HG02884 (cell line): ENCODE measurements around the gene STH.
"Not testable (repeated sequence)": the region's sequence is repeated elsewhere in the genome, so short reads cannot be mapped to it uniquely, and the experiment has no call there.

ENCODE experiments used
- ATAC-seq: cut with Tn5 transposase; IDR thresholded peaks from one replicate; pipeline ENCODE4 v1.9.1; 2021; ENCODE audit warnings: mild to moderate bottlenecking, moderate library complexity; ENCODE audit not compliant: unreplicated experiment

STH gene

DNA sequence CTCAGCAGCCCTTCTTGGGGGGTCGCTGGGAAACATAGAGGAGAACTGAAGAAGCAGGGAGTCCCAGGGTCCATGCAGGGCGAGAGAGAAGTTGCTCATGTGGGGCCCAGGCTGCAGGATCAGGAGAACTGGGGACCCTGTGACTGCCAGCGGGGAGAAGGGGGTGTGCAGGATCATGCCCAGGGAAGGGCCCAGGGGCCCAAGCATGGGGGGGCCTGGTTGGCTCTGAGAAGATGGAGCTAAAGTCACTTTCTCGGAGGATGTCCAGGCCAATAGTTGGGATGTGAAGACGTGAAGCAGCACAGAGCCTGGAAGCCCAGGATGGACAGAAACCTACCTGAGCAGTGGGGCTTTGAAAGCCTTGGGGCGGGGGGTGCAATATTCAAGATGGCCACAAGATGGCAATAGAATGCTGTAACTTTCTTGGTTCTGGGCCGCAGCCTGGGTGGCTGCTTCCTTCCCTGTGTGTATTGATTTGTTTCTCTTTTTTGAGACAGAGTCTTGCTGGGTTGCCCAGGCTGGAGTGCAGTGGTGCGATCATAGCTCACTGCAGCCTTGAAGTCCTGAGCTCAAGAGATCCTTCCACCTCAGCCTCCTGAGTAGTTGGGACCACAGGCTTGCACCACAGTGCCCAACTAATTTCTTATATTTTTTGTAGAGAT is 3.4 kb downstream of the STH start:
- no peak for ATAC-seq

DNA sequence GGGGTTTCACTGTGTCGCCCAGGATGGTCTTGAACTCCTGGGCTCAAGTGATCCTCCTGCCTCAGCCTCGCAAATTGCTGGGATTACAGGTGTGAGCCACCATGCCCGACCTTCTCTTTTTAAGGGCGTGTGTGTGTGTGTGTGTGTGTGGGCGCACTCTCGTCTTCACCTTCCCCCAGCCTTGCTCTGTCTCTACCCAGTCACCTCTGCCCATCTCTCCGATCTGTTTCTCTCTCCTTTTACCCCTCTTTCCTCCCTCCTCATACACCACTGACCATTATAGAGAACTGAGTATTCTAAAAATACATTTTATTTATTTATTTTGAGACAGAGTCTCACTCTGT is 3.9 kb downstream of the STH start:
- ATAC-seq, result no peak

DNA sequence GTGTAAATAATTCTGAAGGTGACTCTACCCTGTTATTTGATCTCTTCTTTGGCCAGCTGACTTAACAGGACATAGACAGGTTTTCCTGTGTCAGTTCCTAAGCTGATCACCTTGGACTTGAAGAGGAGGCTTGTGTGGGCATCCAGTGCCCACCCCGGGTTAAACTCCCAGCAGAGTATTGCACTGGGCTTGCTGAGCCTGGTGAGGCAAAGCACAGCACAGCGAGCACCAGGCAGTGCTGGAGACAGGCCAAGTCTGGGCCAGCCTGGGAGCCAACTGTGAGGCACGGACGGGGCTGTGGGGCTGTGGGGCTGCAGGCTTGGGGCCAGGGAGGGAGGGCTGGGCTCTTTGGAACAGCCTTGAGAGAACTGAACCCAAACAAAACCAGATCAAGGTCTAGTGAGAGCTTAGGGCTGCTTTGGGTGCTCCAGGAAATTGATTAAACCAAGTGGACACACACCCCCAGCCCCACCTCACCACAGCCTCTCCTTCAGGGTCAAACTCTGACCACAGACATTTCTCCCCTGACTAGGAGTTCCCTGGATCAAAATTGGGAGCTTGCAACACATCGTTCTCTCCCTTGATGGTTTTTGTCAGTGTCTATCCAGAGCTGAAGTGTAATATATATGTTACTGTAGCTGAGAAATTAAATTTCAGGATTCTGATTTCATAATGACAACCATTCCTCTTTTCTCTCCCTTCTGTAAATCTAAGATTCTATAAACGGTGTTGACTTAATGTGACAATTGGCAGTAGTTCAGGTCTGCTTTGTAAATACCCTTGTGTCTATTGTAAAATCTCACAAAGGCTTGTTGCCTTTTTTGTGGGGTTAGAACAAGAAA is 5.1 kb downstream of the STH start:
- no peak for ATAC-seq

DNA sequence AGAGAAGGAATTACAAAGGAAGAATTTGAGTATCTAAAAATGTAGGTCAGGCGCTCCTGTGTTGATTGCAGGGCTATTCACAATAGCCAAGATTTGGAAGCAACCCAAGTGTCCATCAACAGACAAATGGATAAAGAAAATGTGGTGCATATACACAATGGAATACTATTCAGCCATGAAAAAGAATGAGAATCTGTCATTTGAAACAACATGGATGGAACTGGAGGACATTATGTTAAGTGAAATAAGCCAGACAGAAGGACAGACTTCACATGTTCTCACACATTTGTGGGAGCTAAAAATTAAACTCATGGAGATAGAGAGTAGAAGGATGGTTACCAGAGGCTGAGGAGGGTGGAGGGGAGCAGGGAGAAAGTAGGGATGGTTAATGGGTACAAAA is 7.0 kb downstream of the STH start:
- not testable (repeated sequence) for ATAC-seq

DNA sequence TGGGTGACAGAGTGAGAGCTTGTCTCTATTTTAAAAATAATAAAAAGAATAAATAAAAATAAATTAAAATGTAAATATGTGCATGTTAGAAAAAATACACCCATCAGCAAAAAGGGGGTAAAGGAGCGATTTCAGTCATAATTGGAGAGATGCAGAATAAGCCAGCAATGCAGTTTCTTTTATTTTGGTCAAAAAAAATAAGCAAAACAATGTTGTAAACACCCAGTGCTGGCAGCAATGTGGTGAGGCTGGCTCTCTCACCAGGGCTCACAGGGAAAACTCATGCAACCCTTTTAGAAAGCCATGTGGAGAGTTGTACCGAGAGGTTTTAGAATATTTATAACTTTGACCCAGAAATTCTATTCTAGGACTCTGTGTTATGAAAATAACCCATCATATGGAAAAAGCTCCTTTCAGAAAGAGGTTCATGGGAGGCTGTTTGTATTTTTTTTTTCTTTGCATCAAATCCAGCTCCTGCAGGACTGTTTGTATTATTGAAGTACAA is 8.5 kb downstream of the STH start:
- no peak for ATAC-seq

DNA sequence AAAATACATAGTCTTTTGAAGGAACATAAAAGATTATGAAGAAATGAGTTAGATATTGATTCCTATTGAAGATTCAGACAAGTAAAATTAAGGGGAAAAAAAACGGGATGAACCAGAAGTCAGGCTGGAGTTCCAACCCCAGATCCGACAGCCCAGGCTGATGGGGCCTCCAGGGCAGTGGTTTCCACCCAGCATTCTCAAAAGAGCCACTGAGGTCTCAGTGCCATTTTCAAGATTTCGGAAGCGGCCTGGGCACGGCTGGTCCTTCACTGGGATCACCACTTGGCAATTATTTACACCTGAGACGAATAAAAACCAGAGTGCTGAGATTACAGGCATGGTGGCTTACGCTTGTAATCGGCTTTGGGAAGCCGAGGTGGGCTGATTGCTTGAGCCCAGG is 9.5 kb downstream of the STH start:
- ATAC-seq, result no peak

DNA sequence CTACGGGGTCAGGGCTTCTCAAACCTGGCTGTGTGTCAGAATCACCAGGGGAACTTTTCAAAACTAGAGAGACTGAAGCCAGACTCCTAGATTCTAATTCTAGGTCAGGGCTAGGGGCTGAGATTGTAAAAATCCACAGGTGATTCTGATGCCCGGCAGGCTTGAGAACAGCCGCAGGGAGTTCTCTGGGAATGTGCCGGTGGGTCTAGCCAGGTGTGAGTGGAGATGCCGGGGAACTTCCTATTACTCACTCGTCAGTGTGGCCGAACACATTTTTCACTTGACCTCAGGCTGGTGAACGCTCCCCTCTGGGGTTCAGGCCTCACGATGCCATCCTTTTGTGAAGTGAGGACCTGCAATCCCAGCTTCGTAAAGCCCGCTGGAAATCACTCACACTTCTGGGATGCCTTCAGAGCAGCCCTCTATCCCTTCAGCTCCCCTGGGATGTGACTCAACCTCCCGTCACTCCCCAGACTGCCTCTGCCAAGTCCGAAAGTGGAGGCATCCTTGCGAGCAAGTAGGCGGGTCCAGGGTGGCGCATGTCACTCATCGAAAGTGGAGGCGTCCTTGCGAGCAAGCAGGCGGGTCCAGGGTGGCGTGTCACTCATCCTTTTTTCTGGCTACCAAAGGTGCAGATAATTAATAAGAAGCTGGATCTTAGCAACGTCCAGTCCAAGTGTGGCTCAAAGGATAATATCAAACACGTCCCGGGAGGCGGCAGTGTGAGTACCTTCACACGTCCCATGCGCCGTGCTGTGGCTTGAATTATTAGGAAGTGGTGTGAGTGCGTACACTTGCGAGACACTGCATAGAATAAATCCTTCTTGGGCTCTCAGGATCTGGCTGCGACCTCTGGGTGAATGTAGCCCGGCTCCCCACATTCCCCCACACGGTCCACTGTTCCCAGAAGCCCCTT is 10.9 kb downstream of the STH start:
- no peak for ATAC-seq

DNA sequence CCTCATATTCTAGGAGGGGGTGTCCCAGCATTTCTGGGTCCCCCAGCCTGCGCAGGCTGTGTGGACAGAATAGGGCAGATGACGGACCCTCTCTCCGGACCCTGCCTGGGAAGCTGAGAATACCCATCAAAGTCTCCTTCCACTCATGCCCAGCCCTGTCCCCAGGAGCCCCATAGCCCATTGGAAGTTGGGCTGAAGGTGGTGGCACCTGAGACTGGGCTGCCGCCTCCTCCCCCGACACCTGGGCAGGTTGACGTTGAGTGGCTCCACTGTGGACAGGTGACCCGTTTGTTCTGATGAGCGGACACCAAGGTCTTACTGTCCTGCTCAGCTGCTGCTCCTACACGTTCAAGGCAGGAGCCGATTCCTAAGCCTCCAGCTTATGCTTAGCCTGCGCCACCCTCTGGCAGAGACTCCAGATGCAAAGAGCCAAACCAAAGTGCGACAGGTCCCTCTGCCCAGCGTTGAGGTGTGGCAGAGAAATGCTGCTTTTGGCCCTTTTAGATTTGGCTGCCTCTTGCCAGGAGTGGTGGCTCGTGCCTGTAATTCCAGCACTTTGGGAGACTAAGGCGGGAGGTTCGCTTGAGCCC is 11.6 kb downstream of the STH start:
- ATAC-seq, result no peak

DNA sequence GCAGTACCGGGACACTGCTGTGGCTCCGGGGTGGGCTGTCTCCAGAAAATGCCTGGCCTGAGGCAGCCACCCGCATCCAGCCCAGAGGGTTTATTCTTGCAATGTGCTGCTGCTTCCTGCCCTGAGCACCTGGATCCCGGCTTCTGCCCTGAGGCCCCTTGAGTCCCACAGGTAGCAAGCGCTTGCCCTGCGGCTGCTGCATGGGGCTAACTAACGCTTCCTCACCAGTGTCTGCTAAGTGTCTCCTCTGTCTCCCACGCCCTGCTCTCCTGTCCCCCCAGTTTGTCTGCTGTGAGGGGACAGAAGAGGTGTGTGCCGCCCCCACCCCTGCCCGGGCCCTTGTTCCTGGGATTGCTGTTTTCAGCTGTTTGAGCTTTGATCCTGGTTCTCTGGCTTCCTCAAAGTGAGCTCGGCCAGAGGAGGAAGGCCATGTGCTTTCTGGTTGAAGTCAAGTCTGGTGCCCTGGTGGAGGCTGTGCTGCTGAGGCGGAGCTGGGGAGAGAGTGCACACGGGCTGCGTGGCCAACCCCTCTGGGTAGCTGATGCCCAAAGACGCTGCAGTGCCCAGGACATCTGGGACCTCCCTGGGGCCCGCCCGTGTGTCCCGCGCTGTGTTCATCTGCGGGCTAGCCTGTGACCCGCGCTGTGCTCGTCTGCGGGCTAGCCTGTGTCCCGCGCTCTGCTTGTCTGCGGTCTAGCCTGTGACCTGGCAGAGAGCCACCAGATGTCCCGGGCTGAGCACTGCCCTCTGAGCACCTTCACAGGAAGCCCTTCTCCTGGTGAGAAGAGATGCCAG is 12.9 kb downstream of the STH start:
- no peak for ATAC-seq

DNA sequence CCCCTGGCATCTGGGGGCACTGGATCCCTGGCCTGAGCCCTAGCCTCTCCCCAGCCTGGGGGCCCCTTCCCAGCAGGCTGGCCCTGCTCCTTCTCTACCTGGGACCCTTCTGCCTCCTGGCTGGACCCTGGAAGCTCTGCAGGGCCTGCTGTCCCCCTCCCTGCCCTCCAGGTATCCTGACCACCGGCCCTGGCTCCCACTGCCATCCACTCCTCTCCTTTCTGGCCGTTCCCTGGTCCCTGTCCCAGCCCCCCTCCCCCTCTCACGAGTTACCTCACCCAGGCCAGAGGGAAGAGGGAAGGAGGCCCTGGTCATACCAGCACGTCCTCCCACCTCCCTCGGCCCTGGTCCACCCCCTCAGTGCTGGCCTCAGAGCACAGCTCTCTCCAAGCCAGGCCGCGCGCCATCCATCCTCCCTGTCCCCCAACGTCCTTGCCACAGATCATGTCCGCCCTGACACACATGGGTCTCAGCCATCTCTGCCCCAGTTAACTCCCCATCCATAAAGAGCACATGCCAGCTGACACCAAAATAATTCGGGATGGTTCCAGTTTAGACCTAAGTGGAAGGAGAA is 13.5 kb downstream of the STH start:
- ATAC-seq, result no peak

DNA sequence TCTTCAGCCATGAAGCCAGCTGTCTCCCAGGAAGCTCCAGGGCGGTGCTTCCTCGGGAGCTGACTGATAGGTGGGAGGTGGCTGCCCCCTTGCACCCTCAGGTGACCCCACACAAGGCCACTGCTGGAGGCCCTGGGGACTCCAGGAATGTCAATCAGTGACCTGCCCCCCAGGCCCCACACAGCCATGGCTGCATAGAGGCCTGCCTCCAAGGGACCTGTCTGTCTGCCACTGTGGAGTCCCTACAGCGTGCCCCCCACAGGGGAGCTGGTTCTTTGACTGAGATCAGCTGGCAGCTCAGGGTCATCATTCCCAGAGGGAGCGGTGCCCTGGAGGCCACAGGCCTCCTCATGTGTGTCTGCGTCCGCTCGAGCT is 14.1 kb downstream of the STH start:
- ATAC-seq, result no peak

DNA sequence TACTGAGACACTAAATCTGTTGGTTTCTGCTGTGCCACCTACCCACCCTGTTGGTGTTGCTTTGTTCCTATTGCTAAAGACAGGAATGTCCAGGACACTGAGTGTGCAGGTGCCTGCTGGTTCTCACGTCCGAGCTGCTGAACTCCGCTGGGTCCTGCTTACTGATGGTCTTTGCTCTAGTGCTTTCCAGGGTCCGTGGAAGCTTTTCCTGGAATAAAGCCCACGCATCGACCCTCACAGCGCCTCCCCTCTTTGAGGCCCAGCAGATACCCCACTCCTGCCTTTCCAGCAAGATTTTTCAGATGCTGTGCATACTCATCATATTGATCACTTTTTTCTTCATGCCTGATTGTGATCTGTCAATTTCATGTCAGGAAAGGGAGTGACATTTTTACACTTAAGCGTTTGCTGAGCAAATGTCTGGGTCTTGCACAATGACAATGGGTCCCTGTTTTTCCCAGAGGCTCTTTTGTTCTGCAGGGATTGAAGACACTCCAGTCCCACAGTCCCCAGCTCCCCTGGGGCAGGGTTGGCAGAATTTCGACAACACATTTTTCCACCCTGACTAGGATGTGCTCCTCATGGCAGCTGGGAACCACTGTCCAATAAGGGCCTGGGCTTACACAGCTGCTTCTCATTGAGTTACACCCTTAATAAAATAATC is 14.6 kb downstream of the STH start:
- no peak for ATAC-seq

DNA sequence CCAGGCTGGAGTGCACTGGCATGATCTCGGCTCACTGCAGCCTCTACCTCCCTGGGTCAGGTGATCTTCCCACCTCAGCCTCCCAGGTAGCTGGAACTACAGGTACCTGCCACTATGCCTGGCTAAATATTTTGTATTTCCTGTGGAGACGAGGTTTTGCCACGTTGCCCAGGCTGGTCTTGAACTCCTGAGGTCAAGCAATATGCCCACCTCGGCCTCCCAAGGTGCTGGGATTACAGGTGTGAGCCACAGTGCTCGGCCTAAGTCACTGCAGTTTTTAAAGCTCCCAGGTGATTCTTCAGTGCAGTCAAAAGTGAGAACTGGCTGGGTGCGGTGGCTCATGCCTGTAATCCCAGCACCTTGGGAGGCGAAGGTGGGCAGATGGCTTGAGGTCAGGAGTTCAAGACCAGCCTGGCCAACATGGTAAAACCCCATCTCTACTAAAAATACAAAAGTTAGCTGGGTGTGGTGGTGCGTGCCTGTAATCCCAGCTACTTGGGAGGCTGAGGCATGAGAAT is 20.4 kb downstream of the STH start:
- not testable (repeated sequence) for ATAC-seq

DNA sequence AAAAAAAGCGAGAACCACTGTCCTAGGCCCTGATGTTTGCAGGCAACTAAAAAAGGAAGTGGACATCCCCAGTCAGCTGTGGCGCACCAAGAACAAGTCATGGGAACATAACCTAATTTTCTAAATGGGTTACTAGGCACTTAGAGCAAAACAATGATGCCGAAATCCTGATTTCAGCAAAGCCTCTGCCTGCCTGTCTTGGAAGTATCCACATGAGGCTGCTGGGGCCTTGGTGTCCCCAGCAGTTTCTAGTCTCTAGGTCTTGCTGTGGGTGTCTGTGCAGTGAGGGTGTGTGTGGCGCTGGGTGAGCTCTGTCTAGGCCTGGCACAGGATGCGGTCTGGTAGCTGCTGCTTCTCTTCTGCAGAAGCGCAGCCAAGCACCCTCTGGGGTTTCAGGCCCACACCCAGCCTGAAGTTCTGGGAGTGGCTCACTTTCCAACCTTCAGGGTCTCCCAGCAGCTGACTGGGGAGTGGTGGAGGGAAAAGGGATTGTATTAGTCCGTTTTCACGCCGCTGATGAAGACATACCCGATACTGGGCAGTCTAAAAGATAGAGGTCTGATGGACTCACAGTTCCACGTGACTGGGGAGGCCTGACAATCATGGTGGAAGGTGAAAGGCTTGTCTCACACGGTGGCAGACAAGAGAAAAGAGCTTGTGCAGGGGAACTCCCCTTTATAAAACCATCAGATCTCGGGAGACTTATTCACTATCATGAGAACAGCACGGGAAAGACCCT is 21.1 kb downstream of the STH start:
- no peak for ATAC-seq

DNA sequence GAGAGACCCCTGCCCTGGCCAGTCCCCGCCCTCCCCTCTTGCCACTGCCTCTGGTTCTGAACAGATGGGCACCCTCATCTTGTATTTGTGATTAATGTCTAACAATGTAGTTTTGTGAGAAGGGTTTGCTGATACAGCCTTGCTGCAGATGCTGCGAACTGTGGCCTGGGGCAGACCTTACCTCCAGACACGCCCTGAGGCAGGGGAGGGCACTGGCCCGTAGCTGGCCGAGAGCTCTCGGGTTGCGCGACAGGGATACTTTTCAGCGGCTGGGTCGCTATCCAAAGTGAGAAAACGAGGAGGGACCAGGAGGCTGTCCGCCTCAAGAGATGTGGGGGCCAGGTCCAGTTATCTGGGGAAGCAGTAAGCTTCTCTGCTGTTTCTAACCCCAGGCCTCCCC is 21.9 kb downstream of the STH start:
- ATAC-seq, result no peak

DNA sequence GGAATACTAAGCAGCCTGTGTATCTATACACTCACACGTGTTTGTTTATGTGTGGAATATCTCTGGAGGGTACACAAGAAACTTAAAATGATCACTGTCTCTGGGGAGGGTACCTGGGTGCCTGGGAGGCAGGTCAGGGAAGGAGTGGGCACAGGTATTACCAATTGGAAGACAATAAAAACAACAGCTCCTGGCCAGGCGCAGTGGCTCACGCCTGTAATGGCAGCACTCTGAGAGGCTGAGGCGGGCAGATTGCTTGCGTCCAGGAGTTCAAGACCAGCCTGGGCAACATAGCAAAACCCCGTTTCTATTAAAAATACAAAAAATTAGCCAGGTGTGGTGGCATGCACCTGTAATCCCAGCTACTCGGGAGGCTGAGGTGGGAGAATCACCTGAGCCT is 24.3 kb downstream of the STH start:
- ATAC-seq, result not testable (repeated sequence)

DNA sequence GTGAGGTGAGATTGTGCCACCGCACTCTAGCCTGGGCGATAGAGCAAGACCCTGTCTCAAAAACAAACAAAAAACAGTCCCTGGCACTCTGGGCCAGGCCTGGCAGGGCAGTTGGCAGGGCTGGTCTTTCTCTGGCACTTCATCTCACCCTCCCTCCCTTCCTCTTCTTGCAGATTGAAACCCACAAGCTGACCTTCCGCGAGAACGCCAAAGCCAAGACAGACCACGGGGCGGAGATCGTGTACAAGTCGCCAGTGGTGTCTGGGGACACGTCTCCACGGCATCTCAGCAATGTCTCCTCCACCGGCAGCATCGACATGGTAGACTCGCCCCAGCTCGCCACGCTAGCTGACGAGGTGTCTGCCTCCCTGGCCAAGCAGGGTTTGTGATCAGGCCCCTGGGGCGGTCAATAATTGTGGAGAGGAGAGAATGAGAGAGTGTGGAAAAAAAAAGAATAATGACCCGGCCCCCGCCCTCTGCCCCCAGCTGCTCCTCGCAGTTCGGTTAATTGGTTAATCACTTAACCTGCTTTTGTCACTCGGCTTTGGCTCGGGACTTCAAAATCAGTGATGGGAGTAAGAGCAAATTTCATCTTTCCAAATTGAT is 24.8 kb downstream of the STH start:
- ATAC-seq, result no peak

DNA sequence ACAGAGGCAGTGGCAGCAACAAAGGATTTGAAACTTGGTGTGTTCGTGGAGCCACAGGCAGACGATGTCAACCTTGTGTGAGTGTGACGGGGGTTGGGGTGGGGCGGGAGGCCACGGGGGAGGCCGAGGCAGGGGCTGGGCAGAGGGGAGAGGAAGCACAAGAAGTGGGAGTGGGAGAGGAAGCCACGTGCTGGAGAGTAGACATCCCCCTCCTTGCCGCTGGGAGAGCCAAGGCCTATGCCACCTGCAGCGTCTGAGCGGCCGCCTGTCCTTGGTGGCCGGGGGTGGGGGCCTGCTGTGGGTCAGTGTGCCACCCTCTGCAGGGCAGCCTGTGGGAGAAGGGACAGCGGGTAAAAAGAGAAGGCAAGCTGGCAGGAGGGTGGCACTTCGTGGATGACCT is 25.5 kb downstream of the STH start:
- no peak for ATAC-seq
